MCF 10A (cell line): Measurements from ENCODE around the gene SPATA3. TPM values are rescaled to one million over a fixed set of nuclear protein-coding genes. Genes with fewer than 3 reads are reported as not detected.
A peak's percentile ranks its signal among the peaks of the same experiment; 100 is the strongest.

Experiments
- Bru-seq: library from RNA; stranded (reverse); fragments of 400-500 nt; gene quantifications from one replicate; lab custom pipeline; 2021; lab: Mats Ljungman, UMichigan
- BruChase-seq, 2 experiments: library from RNA; stranded (reverse); fragments of 400-500 nt; gene quantifications; one replicate each; lab custom pipeline; 2021; lab: Mats Ljungman, UMichigan
- BruUV-seq: library from RNA; stranded (reverse); fragments of 400-500 nt; replicated peaks from 2 replicates; lab custom pipeline; 2021; lab: Mats Ljungman, UMichigan
- CTCF ChIA-PET: fragments of 300-600 bp; sonication (Branson Sonifier 250); formaldehyde crosslinking; extraction: SDS; loops from one replicate; lab custom pipeline; 2021; ENCODE audit warnings: antibody characterized with exemption, inconsistent platforms; lab: Yijun Ruan, JAX
- POLR2A ChIA-PET: fragments of 300-600, 350-650 bp; sonication (Branson Sonifier 250); formaldehyde crosslinking; extraction: SDS; loops from one replicate; lab custom pipeline; 2020; ENCODE audit warnings: antibody characterized with exemption, inconsistent platforms; lab: Yijun Ruan, JAX
- DNase-seq: peaks from one replicate; pipeline ENCODE4 v3.0.0-alpha.2; 2018; ENCODE audit not compliant: unreplicated experiment
- H3K27ac Mint-ChIP-seq: one replicate; pipeline ENCODE4 v1.8.0; 2022; ENCODE audit warnings: mild to moderate bottlenecking, low read depth, mixed read lengths; ENCODE audit not compliant: unreplicated experiment
- H3K27me3 Mint-ChIP-seq: one replicate; pipeline ENCODE4 v1.8.0; 2022; ENCODE audit warnings: mixed read lengths; ENCODE audit not compliant: insufficient read depth, unreplicated experiment
- H3K36me3 Mint-ChIP-seq: one replicate; pipeline ENCODE4 v1.8.0; 2022; ENCODE audit warnings: mild to moderate bottlenecking, moderate library complexity, mixed read lengths; ENCODE audit not compliant: insufficient read depth, unreplicated experiment
- H3K4me1 Mint-ChIP-seq: one replicate; pipeline ENCODE4 v1.8.0; 2022; ENCODE audit warnings: mixed read lengths; ENCODE audit not compliant: insufficient read depth, unreplicated experiment
- H3K4me3 Mint-ChIP-seq: one replicate; pipeline ENCODE4 v1.8.0; 2022; ENCODE audit warnings: mild to moderate bottlenecking, moderate library complexity, mixed read lengths; ENCODE audit not compliant: unreplicated experiment
- H3K9me3 Mint-ChIP-seq: one replicate; pipeline ENCODE4 v1.8.0; 2022; ENCODE audit warnings: mixed read lengths; ENCODE audit not compliant: unreplicated experiment
- CTCF ChIP-seq: fragments of 200-600 bp; IDR thresholded peaks from one replicate; pipeline ENCODE4 v1.8.0; 2022; ENCODE audit warnings: antibody characterized with exemption, mild to moderate bottlenecking; ENCODE audit not compliant: unreplicated experiment
- intact Hi-C: fragments of 100-400 bp; cut with micrococcal nuclease; formaldehyde crosslinking; loops from 2 replicates; pipeline ENCODE4 v1.14.1; 2022
- long read RNA-seq: library from polyadenylated mRNA; stranded (forward); transcript quantifications from one replicate; pipeline ENCODE4 v2.0.0, GENCODE V29; 2022
- total RNA-seq: library from RNA; stranded (reverse); gene quantifications from 2 replicates; pipeline ENCODE4 v1.2.3, GENCODE V29; 2022

SPATA3 gene
- total RNA-seq: not detected in 2 replicates
- Bru-seq, nascent RNA: not detected
- BruChase-seq, experiment 1, labeled RNA remaining after a 6-hour chase: not detected
- BruChase-seq, experiment 2, labeled RNA remaining after a 2-hour chase: percentile 6 among the genes with signal in this experiment
- long read RNA-seq: 0 reads

- intact Hi-C loops: no loop called here
- Mint-ChIP-seq H3K27me3 (peaks cover 66% of the 10 kb centered on the region), H3K9me3 (no peaks in the 10 kb centered on the region), H3K36me3 (no peaks in the 10 kb centered on the region), H3K27ac (no peak within 1 kb of the TSS), H3K4me3 (no peak within 1 kb of the TSS), H3K4me1 (no peaks in the 10 kb centered on the region)
- BruUV-seq: no TSS peak
- DNase-seq: no peak
- TF ChIP-seq CTCF: no peak
- CTCF ChIA-PET: interaction anchor here (0.5 to 1.3 kb wide), 3 partner anchors 9 to 293 kb away, joined by 3 to 6 read pairs (median 4); no protein-coding TSS in a partner anchor
- POLR2A ChIA-PET: no interaction called here
Measured at GRCh38 chr2:230995821-230996220, at the start of gene SPATA3. TSS of gene SPATA3 (plus strand) at chr2:230996121. CDS start at chr2:230996234, 113 bp downstream.

DNA sequence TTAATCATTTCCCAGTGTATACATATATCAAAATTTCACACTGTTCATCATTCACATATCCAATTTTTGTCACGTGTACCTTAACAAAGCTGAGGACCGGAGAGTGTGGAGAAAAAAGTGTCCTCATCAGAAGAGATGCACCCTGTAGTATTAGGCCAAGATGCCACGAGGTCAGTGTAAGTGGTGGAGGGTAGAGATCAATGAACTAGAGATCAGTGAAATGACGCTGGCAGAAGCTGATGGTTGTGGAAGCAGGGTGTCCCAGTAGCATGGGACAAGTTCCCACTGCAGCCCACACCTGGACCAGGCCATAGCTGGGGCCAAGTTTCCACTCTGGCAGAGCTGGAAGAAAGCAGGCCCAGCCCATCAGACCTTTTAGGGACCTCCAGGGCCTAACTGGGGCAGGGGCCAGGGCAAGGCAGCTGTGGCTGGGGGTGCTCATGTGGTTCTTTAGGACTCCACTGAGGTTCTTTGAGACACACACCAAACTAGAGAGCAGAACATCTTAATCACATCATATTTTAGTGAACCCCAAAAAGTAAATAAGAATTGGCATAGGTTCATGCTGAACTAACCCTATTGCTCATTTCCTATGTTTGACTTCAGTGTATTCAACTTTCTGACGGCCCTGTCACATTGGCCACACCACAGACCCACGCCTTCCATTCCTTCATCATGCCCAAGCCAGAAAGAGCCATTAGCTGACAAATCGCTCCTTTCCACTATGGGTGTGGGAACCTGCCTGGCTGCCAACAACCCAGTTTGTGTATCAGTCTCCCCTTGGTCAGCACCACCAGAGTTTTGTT is 49.3 kb upstream of the SPATA3 start:
- no peaks in the 10 kb centered on the region for H3K36me3 Mint-ChIP-seq
- H3K4me3 Mint-ChIP-seq: no peak overlapping the region
- intact Hi-C loops: no loop called here
- no peak overlapping the region for H3K27ac Mint-ChIP-seq
- DNase-seq: no peak
- CTCF ChIA-PET: interaction anchor here (0.6 to 1.6 kb wide), 3 partner anchors 40 to 466 kb away, joined by 3 to 7 read pairs (median 4); no protein-coding TSS in a partner anchor
- BruUV-seq: no TSS peak
- TF ChIP-seq CTCF: no peak
- POLR2A ChIA-PET: interaction anchor here (1.1 kb wide), 1 partner anchor 11 kb away, joined by 3 read pairs; no protein-coding TSS in a partner anchor
- no peaks in the 10 kb centered on the region for H3K9me3 Mint-ChIP-seq
- no peaks in the 10 kb centered on the region for H3K27me3 Mint-ChIP-seq
- peaks cover 5% of the 10 kb centered on the region for H3K4me1 Mint-ChIP-seq

DNA sequence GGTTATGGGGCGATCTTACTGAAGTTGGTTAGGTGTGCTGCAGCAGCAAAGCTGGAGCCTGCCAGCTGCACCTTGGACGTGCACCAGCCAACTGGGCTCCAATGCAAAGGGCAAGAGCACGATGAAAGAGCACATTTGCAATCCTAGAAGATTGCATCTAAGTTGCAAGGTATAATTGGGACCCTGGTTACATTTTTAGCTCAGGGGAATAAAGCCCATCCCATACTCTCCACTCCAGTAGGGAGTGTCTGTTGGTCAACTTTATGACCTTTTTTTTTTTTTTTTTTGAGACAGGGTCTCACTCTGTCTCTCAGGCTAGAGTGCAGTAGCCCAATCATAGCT is 48.7 kb upstream of the SPATA3 start:
- Mint-ChIP-seq H3K27ac (no peak overlapping the region), H3K27me3 (no peaks in the 10 kb centered on the region), H3K4me3 (no peak overlapping the region), H3K4me1 (peaks cover 5% of the 10 kb centered on the region), H3K36me3 (no peaks in the 10 kb centered on the region), H3K9me3 (no peaks in the 10 kb centered on the region)
- ChIA-PET CTCF (interaction anchor here (0.6 to 1.6 kb wide), 4 partner anchors 40 to 465 kb away, joined by 3 to 7 read pairs (median 4); no protein-coding TSS in a partner anchor), POLR2A (interaction anchor here (1.1 kb wide), 1 partner anchor 10 kb away, joined by 3 read pairs; no protein-coding TSS in a partner anchor)
- DNase-seq: no peak
- TF ChIP-seq CTCF: no peak
- intact Hi-C loops: no loop called here
- no TSS peak for BruUV-seq

DNA sequence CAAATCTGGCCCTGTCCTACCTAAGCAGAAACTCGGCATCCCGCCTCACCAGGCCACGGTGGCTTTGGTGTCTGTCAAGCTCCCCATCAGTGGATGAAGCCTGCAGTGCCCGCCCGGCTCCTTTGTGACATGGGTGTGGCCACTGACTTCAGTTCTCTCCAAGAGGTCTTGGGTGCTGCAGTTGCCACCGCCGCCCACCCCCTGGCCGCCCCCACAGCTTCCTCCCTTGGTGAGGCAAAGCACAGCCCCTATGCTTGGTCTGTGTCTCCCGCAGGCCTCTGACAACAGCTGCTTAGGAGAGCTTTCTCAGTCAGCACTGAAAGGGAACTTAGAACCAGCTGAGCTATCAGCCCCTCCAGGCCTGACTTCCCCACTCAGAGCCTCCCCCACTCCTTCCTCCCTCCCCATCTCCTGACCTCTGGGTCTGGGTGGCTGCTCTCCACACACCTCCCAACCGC is 48.0 kb upstream of the SPATA3 start:
- no TSS peak for BruUV-seq
- no peak for DNase-seq
- POLR2A ChIA-PET: interaction anchor here (1.1 kb wide), 1 partner anchor 10 kb away, joined by 3 read pairs; no protein-coding TSS in a partner anchor
- intact Hi-C loops: no loop called here
- H3K27me3 Mint-ChIP-seq: no peaks in the 10 kb centered on the region
- CTCF ChIA-PET: interaction anchor here (0.6 to 1.6 kb wide), 3 partner anchors 39 to 873 kb away, joined by 5 to 7 read pairs (median 5); no protein-coding TSS in a partner anchor
- peaks cover 1% of the 10 kb centered on the region for H3K4me1 Mint-ChIP-seq
- H3K36me3 Mint-ChIP-seq: no peaks in the 10 kb centered on the region
- no peak overlapping the region for H3K4me3 Mint-ChIP-seq
- no peak for TF ChIP-seq CTCF
- H3K27ac Mint-ChIP-seq: no peak overlapping the region
- peaks cover 1% of the 10 kb centered on the region for H3K9me3 Mint-ChIP-seq
